Liver (tissue), 9 donors: ENCODE data around the gene PRRC2A. TPM values are rescaled to one million over a fixed set of nuclear protein-coding genes. Genes with fewer than 3 reads are reported as not detected.
A peak's percentile ranks its signal among the peaks of the same experiment; 100 is the strongest.

Experiments
- DNase-seq: peaks from one replicate; pipeline ENCODE4 v3.0.0-alpha.2; 2017; ENCODE audit warnings: low spot score
- H3K27ac ChIP-seq, 2 donors: one replicate each; pipeline ENCODE4 v1.7.0; 2013; ENCODE audit warnings: inconsistent platforms in 2 of 2, low read length in 2 of 2, control low read depth in 1 of 2, low read depth in 1 of 2, mild to moderate bottlenecking in 1 of 2
- H3K27me3 ChIP-seq, 4 donors: one replicate each; pipeline versions ENCODE4 v1.6.1 to v1.7.0; 2013; ENCODE audit warnings: low read length in 3 of 4, inconsistent platforms in 1 of 4, mild to moderate bottlenecking in 1 of 4, moderate library complexity in 1 of 4; ENCODE audit not compliant: control insufficient read depth in 4 of 4, insufficient read depth in 4 of 4
- H3K36me3 ChIP-seq, 4 donors: one replicate each; pipeline versions ENCODE4 v1.6.1 to v1.7.0; 2013; ENCODE audit warnings: low read length in 3 of 4, mild to moderate bottlenecking in 3 of 4, low read depth in 1 of 4, moderate library complexity in 1 of 4; ENCODE audit not compliant: control insufficient read depth in 4 of 4, insufficient read depth in 3 of 4
- H3K4me1 ChIP-seq, 4 donors: one replicate each; pipeline versions ENCODE4 v1.6.1 to v1.7.0; 2013; ENCODE audit warnings: low read length in 3 of 4, mild to moderate bottlenecking in 3 of 4, moderate library complexity in 1 of 4; ENCODE audit not compliant: control insufficient read depth in 4 of 4, insufficient read depth in 4 of 4
- H3K4me3 ChIP-seq, 3 donors: one replicate each; pipeline versions ENCODE4 v1.6.1 to v1.7.0; 2013; ENCODE audit warnings: low read length in 3 of 3, control low read depth in 1 of 3, low read depth in 1 of 3, mild to moderate bottlenecking in 1 of 3
- H3K9ac ChIP-seq, 2 donors: one replicate each; pipeline ENCODE4 v1.7.0; 2013; ENCODE audit warnings: low read length in 2 of 2, mild to moderate bottlenecking in 2 of 2, moderate library complexity in 2 of 2, control low read depth in 1 of 2, low read depth in 1 of 2
- H3K9me3 ChIP-seq, 4 donors: one replicate each; pipeline versions ENCODE4 v1.6.1 to v1.7.0; 2013; ENCODE audit warnings: low read length in 3 of 4; ENCODE audit not compliant: control insufficient read depth in 4 of 4
- ATF3 ChIP-seq: IDR thresholded peaks from 2 replicates; pipeline ENCODE4 v1.6.1; 2016; ENCODE audit warnings: antibody characterized with exemption
- CTCF ChIP-seq: fragments of 150-350 bp; IDR thresholded peaks from 2 replicates; pipeline ENCODE4 v1.5.1; 2017; ENCODE audit warnings: improper control_type of control experiment, low read depth, low read length; ENCODE audit not compliant: missing input control
- FOXA2 ChIP-seq: IDR thresholded peaks from 2 replicates; pipeline ENCODE4 v1.6.1; 2016; ENCODE audit warnings: antibody characterized with exemption
- GABPA ChIP-seq, 2 donors: IDR thresholded peaks in 1 of 2; conservative IDR thresholded peaks in 1 of 2; 2 replicates each; pipeline ENCODE4 v1.6.1; 2016; ENCODE audit warnings: antibody characterized with exemption in 2 of 2, mild to moderate bottlenecking in 1 of 2, moderate library complexity in 1 of 2
- HNF4A ChIP-seq, 2 donors: conservative IDR thresholded peaks; 2 replicates each; pipeline ENCODE4 v1.6.1; 2016; ENCODE audit warnings: antibody characterized with exemption in 2 of 2, mild to moderate bottlenecking in 2 of 2
- HNF4G ChIP-seq: IDR thresholded peaks from 2 replicates; pipeline ENCODE4 v1.6.1; 2016; ENCODE audit warnings: antibody characterized with exemption
- JUND ChIP-seq, 2 donors: IDR thresholded peaks; 2 replicates each; pipeline ENCODE4 v1.6.1; 2016; ENCODE audit warnings: antibody characterized with exemption in 2 of 2
- MAX ChIP-seq: IDR thresholded peaks from 2 replicates; pipeline ENCODE4 v1.6.1; 2016; ENCODE audit warnings: antibody characterized with exemption
- NR2F2 ChIP-seq: IDR thresholded peaks from 2 replicates; pipeline ENCODE4 v1.6.1; 2016; ENCODE audit warnings: antibody characterized with exemption
- RAD21 ChIP-seq, 2 donors: IDR thresholded peaks; 2 replicates each; pipeline ENCODE4 v1.6.1; 2016; ENCODE audit warnings: antibody characterized with exemption in 2 of 2, mild to moderate bottlenecking in 2 of 2
- REST ChIP-seq: IDR thresholded peaks from 2 replicates; pipeline ENCODE4 v1.6.1; 2016; ENCODE audit warnings: antibody characterized with exemption, mild to moderate bottlenecking
- RXRA ChIP-seq, 2 donors: IDR thresholded peaks; 2 replicates each; pipeline ENCODE4 v1.6.1; 2017 to 2018; ENCODE audit warnings: antibody characterized with exemption in 2 of 2, mild to moderate bottlenecking in 1 of 2
- SP1 ChIP-seq: IDR thresholded peaks from 2 replicates; pipeline ENCODE4 v1.6.1; 2018; ENCODE audit warnings: antibody characterized with exemption, mild to moderate bottlenecking
- TAF1 ChIP-seq: conservative IDR thresholded peaks from 2 replicates; pipeline ENCODE4 v1.6.1; 2016; ENCODE audit warnings: antibody characterized with exemption, mild to moderate bottlenecking
- ZBTB33 ChIP-seq: IDR thresholded peaks from 2 replicates; pipeline ENCODE4 v1.6.1; 2016; ENCODE audit warnings: antibody characterized with exemption
- WGBS: extraction: QIAGEN DNeasy Blood & Tissue Kit; methylation state at CpG from one replicate; pipeline ENCODE4 v1.1.7; 2013; 5-methylcytosine and 5-hydroxymethylcytosine counted together
- polyA plus RNA-seq, 2 donors: library from polyadenylated mRNA; stranded (reverse) in 1 of 2; unstranded in 1 of 2; fragments of 200-250 nt in 1 of 2; fragments of >200 nt in 1 of 2; fragmentation: Nextera tagmentation in 1 of 2; extraction: Ambion mirVana in 1 of 2; gene quantifications; one replicate each; pipeline versions ENCODE4 v1.2.1 to v1.2.3, GENCODE V29; 2013 to 2015
- total RNA-seq, 2 donors: library from RNA; depleted of rRNA; stranded (reverse); fragments of >200 nt; gene quantifications; one replicate each; pipeline ENCODE4 v1.2.3, GENCODE V29; 2014
- donor health status: healthy.
- donor health status: healthy.
- donor health status: healthy.
- donor health status: healthy.
- donor health status: healthy.

The PRRC2A gene
- total and polyA plus RNA-seq, 4 donors: 21.9 to 39.3 (median 29.5) TPM

GRCh38 chr6:31651602-31652191 lies 31.2 kb downstream of the PRRC2A start:
- Histone ChIP-seq H3K27ac (peak overlapping the region; percentile 93 to 99), H3K27me3 (no peaks in the 10 kb centered on the region), H3K4me1 (peaks cover 0 to 51% (median 37%) of the 10 kb centered on the region in 4 donors), H3K4me3 (peak overlapping the region; percentile 67 to 93 (median 68)), H3K36me3 (peaks cover 15 to 25% (median 19%) of the 10 kb centered on the region in 4 donors), H3K9ac (peak overlapping the region; percentile 56 to 84), H3K9me3 (no peaks in the 10 kb centered on the region)
- WGBS: 2% methylated on average over 29 of the region's 29 CpGs
- TF ChIP-seq NR2F2: no peak
- TF ChIP-seq GABPA (IDR thresholded peaks at IDR 0.05 in 1 of 2, conservative IDR thresholded peaks at IDR 0.05 in 1 of 2): no peak
- TF ChIP-seq HNF4G: no peak
- no peak for TF ChIP-seq ZBTB33
- TF ChIP-seq CTCF: no peak
- no peak for TF ChIP-seq FOXA2
- TF ChIP-seq RXRA (IDR thresholded peaks at IDR 0.05): peak; percentile 71 to 82
- no peak for TF ChIP-seq TAF1
- peak; percentile 34 for TF ChIP-seq SP1
- peak in 1 of 2 donors; percentile 29 for TF ChIP-seq RAD21 (IDR thresholded peaks at IDR 0.05)
- TF ChIP-seq REST: peak; percentile 43
- TF ChIP-seq JUND (IDR thresholded peaks at IDR 0.05): peak in 1 of 2 donors; percentile 34
- TF ChIP-seq HNF4A (conservative IDR thresholded peaks at IDR 0.05): peak in 1 of 2 donors; percentile 37
- TF ChIP-seq ATF3: no peak
- TF ChIP-seq MAX: peak; percentile 36
- DNase-seq: no peak
